NCI-H345 treated with DMSO at 0.1 percent for 48 hours (cell line): ENCODE results near the gene CLDN9.
"Not testable (repeated sequence)": the region's sequence is repeated elsewhere in the genome, so short reads cannot be mapped to it uniquely, and the experiment has no call there.

Experiments
- DNase-seq: peaks from one replicate; lab custom pipeline; 2025; ENCODE audit not compliant: unreplicated experiment; lab: John Stamatoyannopoulos, UW

The CLDN9 gene

GRCh38 chr16:3054965-3055733 lies 42.4 kb downstream of the CLDN9 start:
- DNase-seq, result no peak

- not testable (repeated sequence) for DNase-seq
These were observed 43.0 kb downstream of the CLDN9 start for GRCh38 chr16:3055734-3056115.

DNA sequence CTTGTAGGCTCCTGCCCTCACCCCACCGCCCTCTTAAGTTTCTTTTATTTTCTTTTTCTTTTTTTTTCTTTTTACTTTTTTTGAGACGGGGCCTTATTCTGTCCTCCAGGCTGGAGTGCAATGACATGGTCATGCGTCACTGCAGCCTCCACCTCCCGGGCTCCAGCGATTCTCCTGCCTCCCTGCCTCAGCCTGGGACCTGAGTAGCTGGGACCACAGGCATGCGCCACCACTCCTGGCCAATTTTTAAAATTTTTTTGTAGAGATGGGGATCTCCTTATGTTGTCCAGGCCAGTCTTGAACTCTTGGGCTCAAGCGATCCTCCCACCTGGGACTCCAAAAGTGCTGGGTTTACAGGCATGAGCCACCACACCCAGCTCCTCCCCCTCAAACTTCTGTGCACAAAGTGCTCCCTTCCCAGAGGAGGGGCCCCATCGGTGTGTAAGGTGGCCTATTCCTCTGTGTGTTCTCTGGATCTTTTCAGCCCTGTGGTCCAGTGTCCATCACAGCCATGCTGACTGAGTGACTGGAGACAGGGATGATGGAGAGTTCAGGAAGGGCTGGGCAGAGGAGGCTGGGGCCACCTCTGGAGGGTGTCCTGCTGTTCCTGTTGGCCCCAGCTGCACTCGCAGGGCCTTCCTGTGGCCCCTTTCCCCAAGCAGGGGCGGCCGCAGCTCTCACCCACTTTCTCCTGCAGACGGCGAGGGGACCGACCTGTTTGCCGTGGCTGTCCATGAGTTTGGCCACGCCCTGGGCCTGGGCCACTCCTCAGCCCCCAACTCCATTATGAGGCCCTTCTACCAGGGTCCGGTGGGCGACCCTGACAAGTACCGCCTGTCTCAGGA lies 43.8 kb downstream of the CLDN9 start:
- DNase-seq, result no peak

- no peak for DNase-seq
These were observed 44.7 kb downstream of the CLDN9 start for GRCh38 chr16:3057181-3058138.

- no peak for DNase-seq
These were observed 45.7 kb downstream of the CLDN9 start for GRCh38 chr16:3058139-3059030.

- DNase-seq, result peak; percentile 56
These were observed 46.5 kb downstream of the CLDN9 start for GRCh38 chr16:3059041-3059722.

- no peak for DNase-seq
These were observed 47.1 kb downstream of the CLDN9 start for GRCh38 chr16:3059723-3060242.

DNA sequence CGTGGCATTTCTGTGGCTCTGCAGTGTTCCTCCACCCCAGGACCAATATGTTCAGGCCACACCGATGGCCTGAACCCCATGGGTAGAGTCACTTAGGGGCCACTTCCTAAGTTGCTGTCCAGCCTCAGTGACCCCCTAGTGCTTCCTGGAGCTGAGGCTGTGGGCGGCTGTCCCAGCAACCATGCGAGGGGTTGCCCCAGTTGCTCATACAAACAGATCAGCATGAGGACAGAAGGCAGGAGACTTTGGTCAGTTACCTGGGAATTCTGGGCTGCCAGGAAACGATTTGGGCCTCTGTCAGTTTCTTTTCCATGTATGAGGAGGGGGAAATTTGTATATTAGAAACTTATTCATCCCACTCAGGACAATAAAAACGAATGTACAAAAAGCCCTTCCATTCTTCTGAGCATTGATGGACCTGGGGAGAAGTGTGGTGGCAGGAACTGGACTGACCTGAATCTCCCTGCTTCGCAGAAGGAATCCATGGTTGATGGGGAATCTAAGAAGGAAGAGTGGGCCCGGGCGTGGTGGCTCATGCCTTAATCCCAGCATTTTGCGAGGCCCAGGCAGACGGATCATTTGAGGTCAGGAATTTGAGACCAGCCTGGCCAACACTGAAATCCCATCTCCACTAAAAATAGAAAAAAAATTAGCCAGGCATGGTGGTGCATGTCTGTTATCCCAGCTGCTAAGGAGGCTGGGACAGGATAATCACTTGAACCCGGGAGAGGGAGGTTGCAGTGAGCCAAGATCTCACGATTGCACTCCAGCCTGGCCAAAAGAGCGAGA lies 47.8 kb downstream of the CLDN9 start:
- no peak for DNase-seq

DNA sequence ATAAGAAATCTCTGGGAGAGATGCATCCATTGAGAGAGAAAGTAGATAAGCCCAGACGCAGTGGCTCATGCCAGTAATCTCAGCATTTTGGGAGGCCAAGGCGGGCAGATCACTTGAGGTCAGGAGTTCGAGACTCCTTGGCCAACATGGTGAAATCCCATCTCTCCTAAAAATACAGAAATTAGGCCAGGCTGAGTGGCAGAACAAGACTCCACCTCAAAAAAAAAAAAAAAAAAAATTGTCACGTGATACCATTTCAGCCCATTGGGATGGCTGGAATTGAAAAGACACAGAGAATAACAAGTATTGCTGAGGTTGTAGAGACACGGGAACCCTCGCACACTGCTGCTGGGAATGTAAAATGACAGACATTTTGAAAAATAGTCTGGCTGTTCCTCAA lies 49.8 kb downstream of the CLDN9 start:
- DNase-seq, result no peak

DNA sequence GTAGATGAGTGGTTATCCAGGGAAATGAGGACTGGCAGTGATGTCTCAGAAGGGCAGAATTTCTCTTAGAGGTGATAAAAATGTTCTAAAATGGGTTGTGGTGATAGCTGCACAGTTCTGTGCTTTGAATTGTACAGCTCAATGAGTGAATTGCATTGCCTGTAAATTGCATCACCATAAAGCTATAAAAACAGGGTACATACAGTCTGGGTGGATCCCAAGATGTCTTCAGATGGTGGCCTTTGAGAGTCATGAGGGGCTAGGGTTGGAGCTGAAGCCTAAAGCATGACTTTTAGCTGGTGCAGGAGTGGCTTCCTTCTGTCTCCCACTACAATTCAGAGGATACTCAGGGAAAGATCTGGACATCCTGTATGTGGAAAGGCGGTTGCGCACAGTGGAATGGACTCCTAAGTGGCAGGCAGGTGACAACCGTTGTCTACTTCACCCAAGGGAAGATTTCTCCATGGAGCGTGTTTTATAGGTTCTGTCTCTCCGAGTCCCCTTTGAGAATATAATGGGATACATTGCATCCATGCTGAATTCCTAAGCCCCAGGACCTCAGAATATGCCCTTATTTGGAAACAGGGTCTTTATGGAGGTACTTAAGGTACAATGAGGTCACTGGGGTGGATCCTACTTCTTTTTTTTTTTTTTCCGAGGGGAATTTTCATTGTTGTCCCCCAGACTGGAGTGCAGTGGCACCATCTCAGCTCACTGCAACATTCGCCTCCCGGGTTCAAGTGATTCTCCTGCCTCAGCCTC lies 51.1 kb downstream of the CLDN9 start:
- no peak for DNase-seq
